Endothelial cell of hepatic sinusoid (primary cell): Measurements from ENCODE around the gene MCTP1.

ENCODE experiments used
- in situ Hi-C: cut with HindIII; loops from 2 replicates; pipeline ENCODE4 v1.10.0; 2017; ENCODE audit warnings: low sequenced_read_pairs

The MCTP1 gene

GRCh38 chr5:95132096-95132495, 152.8 kb downstream of the MCTP1 start:
- in situ Hi-C loops: no loop called here

GRCh38 chr5:95130941-95131340, 154.0 kb downstream of the MCTP1 start:
- in situ Hi-C loops: no loop called here

DNA sequence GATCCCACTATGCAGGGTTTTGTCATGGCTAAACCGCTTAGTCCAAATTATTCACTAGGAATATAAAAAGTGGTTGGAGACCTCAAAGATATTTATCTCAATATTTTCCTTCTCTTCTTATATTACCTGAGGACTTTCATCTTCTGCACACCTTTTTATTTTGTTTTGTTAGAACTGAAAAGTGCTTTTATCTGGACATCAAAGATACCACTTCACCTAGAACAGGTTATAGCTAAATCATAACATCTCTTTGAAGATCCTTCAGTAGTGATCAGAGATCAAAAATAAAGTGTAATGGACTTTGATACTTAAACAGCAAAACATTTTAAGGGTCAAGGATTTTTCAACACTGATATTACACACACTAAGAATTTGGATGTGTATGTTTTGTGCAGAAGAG, 160.2 kb downstream of the MCTP1 start:
- in situ Hi-C loops: no loop called here

DNA sequence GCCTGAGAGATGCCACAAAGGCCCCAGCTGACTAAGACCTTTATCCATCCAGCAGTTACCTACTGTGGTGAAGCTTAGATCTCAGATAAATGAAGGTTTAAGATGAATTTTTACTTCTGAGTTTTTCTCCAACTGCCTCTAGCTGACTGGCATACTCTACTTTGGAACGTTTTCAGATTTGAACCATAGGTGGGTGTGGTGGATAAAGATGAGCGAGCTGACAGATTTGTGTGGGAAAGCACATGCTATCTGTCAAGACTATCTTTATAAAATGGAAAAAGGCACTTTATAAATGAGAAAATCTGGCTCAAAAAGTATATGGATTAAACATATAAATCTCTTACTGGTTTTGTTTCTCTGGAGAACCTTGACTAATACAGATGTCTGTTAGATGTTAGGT, 160.8 kb downstream of the MCTP1 start:
- in situ Hi-C loops: no loop called here

DNA sequence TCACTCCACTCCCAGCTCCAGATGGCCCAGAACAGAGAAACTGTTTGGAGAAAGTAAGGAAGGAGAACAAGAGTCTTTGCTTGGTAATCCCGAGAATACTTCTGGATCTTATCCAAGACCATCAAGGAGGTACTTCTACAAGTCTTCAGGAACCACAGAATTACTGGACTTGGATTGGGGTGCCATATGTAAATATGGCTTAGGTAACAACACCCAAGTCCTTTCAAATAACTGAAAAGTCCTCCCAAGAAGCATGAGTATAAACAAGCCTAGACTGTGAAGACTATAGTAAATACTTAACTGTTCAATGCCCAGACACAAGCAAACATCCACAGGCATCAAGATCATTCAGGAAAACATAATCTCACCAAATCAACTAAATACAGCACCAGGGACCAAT, 170.0 kb downstream of the MCTP1 start:
- in situ Hi-C loops: no loop called here

GRCh38 chr5:95114305-95114704, 170.6 kb downstream of the MCTP1 start:
- in situ Hi-C loops: no loop called here

- in situ Hi-C loops: no loop called here
Observed at GRCh38 chr5:95113489-95113888, 171.4 kb downstream of the MCTP1 start.

DNA sequence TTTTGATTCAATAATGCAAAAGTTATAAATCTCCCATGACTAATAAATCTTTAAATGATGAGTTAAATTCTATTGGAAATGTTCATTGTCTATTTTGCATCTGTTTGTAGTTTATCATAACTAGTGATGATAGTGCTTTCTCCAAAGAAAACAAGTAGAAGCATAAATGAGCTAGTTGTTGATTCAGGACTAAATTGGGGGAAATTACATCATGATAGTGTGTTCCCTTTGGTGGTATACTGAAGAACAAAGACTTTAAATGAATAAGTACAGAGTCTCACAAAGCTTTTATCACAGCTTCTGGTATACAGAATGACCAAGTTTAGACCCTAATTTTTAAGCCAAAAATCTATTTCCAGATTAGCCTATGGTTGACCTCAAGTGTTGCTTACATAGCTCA, 173.8 kb downstream of the MCTP1 start:
- in situ Hi-C loops: no loop called here

- in situ Hi-C loops: no loop called here
Observed at GRCh38 chr5:95110118-95110517, 174.8 kb downstream of the MCTP1 start.

GRCh38 chr5:95107138-95107537, 177.8 kb downstream of the MCTP1 start:
- in situ Hi-C loops: no loop called here

GRCh38 chr5:95105638-95106037, 179.3 kb downstream of the MCTP1 start:
- in situ Hi-C loops: no loop called here

- in situ Hi-C loops: no loop called here
Observed at GRCh38 chr5:95102687-95103086, 182.2 kb downstream of the MCTP1 start.

DNA sequence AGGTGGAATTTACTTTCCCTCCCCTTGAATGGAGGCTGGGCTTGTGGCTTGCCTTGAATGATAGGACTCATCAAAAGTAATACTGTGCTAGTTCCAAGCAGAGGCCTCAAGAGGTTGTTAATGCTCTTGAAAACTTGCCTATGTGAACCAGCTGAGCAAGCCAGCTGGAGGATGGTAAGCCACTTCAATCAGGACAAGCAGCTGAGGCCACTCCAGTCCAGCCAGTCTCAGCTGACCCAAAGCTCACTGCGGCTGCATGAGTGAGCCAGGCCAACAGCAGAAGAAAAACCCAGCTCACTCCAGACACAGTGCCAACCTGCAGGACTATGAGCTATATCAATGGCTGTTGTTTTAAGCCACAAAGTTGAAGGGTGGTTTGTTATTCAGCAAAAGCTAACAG, 182.8 kb downstream of the MCTP1 start:
- in situ Hi-C loops: no loop called here

- in situ Hi-C loops: no loop called here
Observed at GRCh38 chr5:95100551-95100950, 184.3 kb downstream of the MCTP1 start.

DNA sequence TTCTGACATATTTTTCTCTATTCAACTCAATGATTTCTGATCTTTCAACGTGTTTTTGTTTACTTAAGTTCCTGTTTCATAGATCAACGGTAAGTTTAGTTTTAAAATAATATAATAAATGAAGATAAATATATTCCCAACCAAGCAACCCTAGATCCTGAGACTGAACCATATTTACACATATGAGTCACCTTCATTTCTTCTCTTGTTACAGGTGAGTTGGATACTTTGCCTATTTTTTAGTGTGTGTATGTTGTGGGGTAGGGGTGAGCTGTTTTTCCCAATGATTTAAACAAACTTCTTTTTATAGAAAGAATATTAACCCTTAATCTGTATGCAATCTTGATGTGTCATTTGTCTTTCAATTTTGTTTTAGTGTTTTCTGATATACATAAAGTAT, 186.9 kb downstream of the MCTP1 start:
- in situ Hi-C loops: no loop called here

GRCh38 chr5:95093211-95093610, 191.7 kb downstream of the MCTP1 start:
- in situ Hi-C loops: no loop called here

DNA sequence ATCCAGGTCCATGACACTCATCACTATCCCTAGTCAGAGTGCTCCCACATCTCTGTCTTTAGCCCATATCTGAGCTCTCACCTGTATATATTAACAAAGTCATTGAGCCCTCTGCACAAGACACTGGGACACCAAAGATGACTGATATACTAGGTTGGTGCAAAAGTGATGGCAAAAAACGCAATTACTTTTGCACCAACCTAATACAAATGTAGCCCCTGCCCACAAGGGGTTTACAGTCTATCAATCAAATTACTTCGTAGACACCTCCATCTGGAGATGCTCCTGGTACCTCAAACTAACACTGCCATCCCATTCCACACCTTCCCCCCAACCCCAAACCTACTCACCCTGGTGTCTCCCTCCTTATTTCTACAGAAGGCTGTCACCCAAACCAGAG, 194.1 kb downstream of the MCTP1 start:
- in situ Hi-C loops: no loop called here

GRCh38 chr5:95087816-95088317, 197.0 kb downstream of the MCTP1 start:
- in situ Hi-C loops: no loop called here

GRCh38 chr5:95086927-95087815, 197.7 kb downstream of the MCTP1 start:
- in situ Hi-C loops: no loop called here

DNA sequence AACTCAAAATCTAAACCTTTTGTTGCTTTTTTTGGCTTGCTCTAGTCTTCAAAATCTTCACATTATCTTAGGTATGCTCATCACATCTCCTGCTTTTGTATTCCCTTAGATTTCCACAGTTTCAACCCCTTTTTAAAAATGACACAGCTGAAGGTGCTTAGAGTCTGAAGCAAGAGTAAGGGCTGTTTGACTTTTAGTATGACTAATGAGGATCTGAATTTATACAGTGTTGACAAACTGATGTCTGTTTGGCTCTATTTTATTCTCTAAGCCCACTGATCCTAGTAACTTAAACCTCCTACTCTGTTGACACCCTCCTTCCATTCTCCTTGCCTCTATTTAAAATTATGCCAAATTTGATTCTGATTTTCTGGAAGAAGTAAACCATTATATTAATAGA, 200.1 kb downstream of the MCTP1 start:
- in situ Hi-C loops: no loop called here

GRCh38 chr5:95083606-95084005, 201.3 kb downstream of the MCTP1 start:
- in situ Hi-C loops: no loop called here

- in situ Hi-C loops: no loop called here
Observed at GRCh38 chr5:95081982-95082381, 202.9 kb downstream of the MCTP1 start.

GRCh38 chr5:95081500-95081960, 203.4 kb downstream of the MCTP1 start:
- in situ Hi-C loops: no loop called here
